PC-3 (cell line): ENCODE results near the gene HOXA9. TPM values are rescaled to one million over a fixed set of nuclear protein-coding genes. Genes with fewer than 3 reads are reported as not detected.

Experiments
- ATAC-seq: fragments of 200-7000 bp; cut with Tn5 transposase; 2 replicates; pipeline ENCODE4 v1.9.1; 2020; ENCODE audit warnings: mild to moderate bottlenecking, moderate library complexity
- BruUV-seq: library from RNA; stranded (reverse); fragments of 400-500 nt; replicated peaks from 2 replicates; lab custom pipeline; 2021; lab: Mats Ljungman, UMichigan
- CTCF ChIA-PET: fragments of 300-600 bp; sonication (Branson Sonifier 250); formaldehyde crosslinking; loops from one replicate; lab custom pipeline; 2022; ENCODE audit warnings: antibody characterized with exemption; lab: Charles Lee
- POLR2A ChIA-PET: fragments of 300-600 bp; sonication (Branson Sonifier 250); formaldehyde crosslinking; loops from one replicate; lab custom pipeline; 2022; ENCODE audit warnings: antibody characterized with exemption; ENCODE audit not compliant: unreplicated experiment; lab: Charles Lee
- DNase-seq: peaks from one replicate; pipeline ENCODE4 v3.0.0-alpha.2; 2015
- H2AFZ ChIP-seq: fragments of 300-600 bp; sonication (generic); 2 replicates; pipeline ENCODE4 v1.6.0; 2016; ENCODE audit warnings: antibody characterized with exemption, low read length
- H3F3A ChIP-seq: fragments of 300-600 bp; sonication (generic); one replicate; pipeline ENCODE4 v1.6.0; 2017; ENCODE audit warnings: antibody characterized with exemption, low read length, control low read depth, mild to moderate bottlenecking; ENCODE audit not compliant: unreplicated experiment
- H3K27ac ChIP-seq: fragments of 300-600 bp; sonication (generic); 2 replicates; pipeline ENCODE4 v1.5.1; 2016; ENCODE audit warnings: mild to moderate bottlenecking, low read length
- H3K27me3 ChIP-seq: fragments of 300-600 bp; sonication (generic); 2 replicates; pipeline ENCODE4 v1.6.1; 2016; ENCODE audit warnings: low read length, mixed read lengths
- H3K36me3 ChIP-seq: fragments of 300-600 bp; sonication (generic); 2 replicates; pipeline ENCODE4 v1.6.1; 2016; ENCODE audit warnings: low read depth, mixed run types, low read length, mixed read lengths
- H3K4me1 ChIP-seq: fragments of 300-600 bp; sonication (generic); 2 replicates; pipeline ENCODE4 v1.5.1; 2016; ENCODE audit warnings: low read length; ENCODE audit not compliant: insufficient read depth
- H3K4me2 ChIP-seq: fragments of 300-600 bp; sonication (generic); 2 replicates; pipeline ENCODE4 v1.6.0; 2016; ENCODE audit warnings: low read length
- H3K4me3 ChIP-seq: fragments of 300-600 bp; sonication (generic); 2 replicates; pipeline ENCODE4 v1.5.1; 2016; ENCODE audit warnings: mild to moderate bottlenecking, low read length, mixed read lengths
- H3K79me2 ChIP-seq: fragments of 300-600 bp; sonication (generic); 2 replicates; pipeline ENCODE4 v1.6.1; 2017; ENCODE audit warnings: low read length, mixed read lengths
- H3K9ac ChIP-seq: fragments of 300-600 bp; sonication (generic); 2 replicates; pipeline ENCODE4 v1.6.0; 2016; ENCODE audit warnings: mild to moderate bottlenecking, low read length
- H3K9me2 ChIP-seq: fragments of 300-600 bp; sonication (generic); replicated peaks from 2 replicates; pipeline ENCODE4 v1.6.1; 2016; ENCODE audit warnings: mixed run types, low read length, mixed read lengths
- H3K9me3 ChIP-seq: fragments of 300-600 bp; sonication (generic); 2 replicates; pipeline ENCODE4 v1.6.1; 2016; ENCODE audit warnings: low read length, mixed read lengths
- H4K20me1 ChIP-seq: fragments of 300-600 bp; sonication (generic); 2 replicates; pipeline ENCODE4 v1.6.1; 2016; ENCODE audit warnings: low read length, mixed read lengths
- EZH2 ChIP-seq: fragments of 300-600 bp; sonication (generic); IDR thresholded peaks from one replicate; pipeline ENCODE4 v1.6.1; 2017; ENCODE audit warnings: antibody characterized with exemption, mild to moderate bottlenecking, low read length; ENCODE audit not compliant: unreplicated experiment
- EZH2phosphoT487 ChIP-seq: fragments of 300-600 bp; sonication (generic); IDR thresholded peaks from 2 replicates; pipeline ENCODE4 v1.6.1; 2018; ENCODE audit warnings: mild to moderate bottlenecking, antibody characterized with exemption, low read length, borderline replicate concordance
- intact Hi-C: fragments of 100-400 bp; cut with micrococcal nuclease; formaldehyde crosslinking; loops from 2 replicates; pipeline ENCODE4 v1.9.0; 2023
- total RNA-seq: library from RNA; depleted of rRNA; stranded (reverse); fragments of >200 nt; gene quantifications from 2 replicates; pipeline ENCODE4 v1.2.3, GENCODE V29; 2014
- TF ChIP-seq, protein P1 (sequence below): fragments of 300-600 bp; sonication (generic); conservative IDR thresholded peaks from 2 replicates; pipeline ENCODE4 v1.5.1; 2017; ENCODE audit warnings: antibody characterized with exemption, low read depth, mild to moderate bottlenecking, low read length

HOXA9 gene
- total RNA-seq, 1 experiment from 2014 or later: 69.0 TPM

DNA sequence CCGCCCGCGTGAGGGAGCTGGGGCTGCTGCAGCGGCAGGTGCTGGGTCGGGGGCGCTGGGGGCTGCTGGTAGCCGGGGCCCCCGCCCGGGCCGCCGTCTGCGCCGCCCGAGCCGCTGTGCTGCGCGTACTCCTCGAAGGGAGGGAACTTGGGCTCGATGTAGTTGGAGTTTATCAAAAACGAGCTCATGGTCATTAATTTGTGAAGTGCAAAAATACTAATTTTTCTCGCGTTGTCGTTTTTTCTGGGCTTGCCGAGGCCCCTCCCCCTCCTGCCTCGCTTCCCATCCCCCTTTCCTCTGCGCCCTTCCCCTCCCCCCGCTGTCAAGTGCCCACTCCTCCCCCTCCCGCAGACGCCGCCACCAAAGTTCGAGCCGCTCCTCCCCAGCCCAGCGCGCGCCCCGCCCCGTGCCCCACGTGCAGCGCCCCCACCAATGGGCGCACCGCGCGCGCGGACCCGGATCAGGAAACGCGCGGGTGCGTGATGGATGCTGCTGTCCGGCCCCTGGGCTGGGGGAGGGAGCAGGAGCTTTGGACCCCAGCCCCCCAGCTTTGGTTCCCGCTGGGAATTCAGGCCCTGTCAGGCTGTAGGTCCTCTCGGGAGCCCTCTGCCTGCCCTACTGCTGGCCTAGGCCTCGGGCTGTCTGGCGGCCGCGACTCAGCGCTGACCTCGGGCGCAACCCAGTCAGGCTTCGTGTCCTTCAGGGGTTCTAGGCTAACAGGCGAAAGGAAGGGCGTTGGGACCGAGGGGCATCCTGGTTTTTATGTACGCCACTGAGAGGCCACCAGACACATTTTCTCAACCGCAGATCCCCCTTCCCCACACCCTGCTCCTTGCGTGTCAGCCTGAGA, 34.6 kb downstream of the HOXA9 start, which contains the start of gene HOXA4:
Gene HOXA4, minus strand, starts transcription at position 218 of the 850 bp plus-strand sequence. Its CDS starts 24 bp downstream, at position 194.
- DNase-seq (peak; percentile 84), ATAC-seq (peak; percentile 82)
- H4K20me1 ChIP-seq: no peaks in the 10 kb centered on the region
- no peaks in the 10 kb centered on the region for H3K36me3 ChIP-seq
- H3K4me1 ChIP-seq: peaks cover 43% of the 10 kb centered on the region
- TF ChIP-seq EZH2phosphoT487: peak; percentile 43; the same call in 1 of the 2 replicates
- TF ChIP-seq EZH2: no peak
- TF ChIP-seq, protein P1, sequence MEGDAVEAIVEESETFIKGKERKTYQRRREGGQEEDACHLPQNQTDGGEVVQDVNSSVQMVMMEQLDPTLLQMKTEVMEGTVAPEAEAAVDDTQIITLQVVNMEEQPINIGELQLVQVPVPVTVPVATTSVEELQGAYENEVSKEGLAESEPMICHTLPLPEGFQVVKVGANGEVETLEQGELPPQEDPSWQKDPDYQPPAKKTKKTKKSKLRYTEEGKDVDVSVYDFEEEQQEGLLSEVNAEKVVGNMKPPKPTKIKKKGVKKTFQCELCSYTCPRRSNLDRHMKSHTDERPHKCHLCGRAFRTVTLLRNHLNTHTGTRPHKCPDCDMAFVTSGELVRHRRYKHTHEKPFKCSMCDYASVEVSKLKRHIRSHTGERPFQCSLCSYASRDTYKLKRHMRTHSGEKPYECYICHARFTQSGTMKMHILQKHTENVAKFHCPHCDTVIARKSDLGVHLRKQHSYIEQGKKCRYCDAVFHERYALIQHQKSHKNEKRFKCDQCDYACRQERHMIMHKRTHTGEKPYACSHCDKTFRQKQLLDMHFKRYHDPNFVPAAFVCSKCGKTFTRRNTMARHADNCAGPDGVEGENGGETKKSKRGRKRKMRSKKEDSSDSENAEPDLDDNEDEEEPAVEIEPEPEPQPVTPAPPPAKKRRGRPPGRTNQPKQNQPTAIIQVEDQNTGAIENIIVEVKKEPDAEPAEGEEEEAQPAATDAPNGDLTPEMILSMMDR: no peak
- H3K27ac ChIP-seq: peak within 1 kb of the TSS; percentile 56
- peak within 1 kb of the TSS; percentile 88 for H3K4me2 ChIP-seq
- H2AFZ ChIP-seq: peak within 1 kb of the TSS; percentile 81
- H3K9me3 ChIP-seq: no peaks in the 10 kb centered on the region
- POLR2A ChIA-PET: interaction anchor here (0.5 to 0.6 kb wide), 3 partner anchors 8 to 715 kb away, joined by 3 to 4 read pairs (median 3); no protein-coding TSS in a partner anchor
- no peaks in the 10 kb centered on the region for H3K27me3 ChIP-seq
- BruUV-seq: TSS peak; percentile 82
- H3F3A ChIP-seq: no peaks in the 10 kb centered on the region
- H3K4me3 ChIP-seq: peak within 1 kb of the TSS; percentile 77
- H3K9me2 ChIP-seq: no peaks in the 10 kb centered on the region
- peak within 1 kb of the TSS; percentile 80 for H3K9ac ChIP-seq
- intact Hi-C loops: no loop called here
- H3K79me2 ChIP-seq: peaks cover 40% of the 10 kb centered on the region
- CTCF ChIA-PET: interaction anchor here (0.6 to 1.0 kb wide), 3 partner anchors 18 to 444 kb away, joined by 3 to 7 read pairs (median 5); no protein-coding TSS in a partner anchor

DNA sequence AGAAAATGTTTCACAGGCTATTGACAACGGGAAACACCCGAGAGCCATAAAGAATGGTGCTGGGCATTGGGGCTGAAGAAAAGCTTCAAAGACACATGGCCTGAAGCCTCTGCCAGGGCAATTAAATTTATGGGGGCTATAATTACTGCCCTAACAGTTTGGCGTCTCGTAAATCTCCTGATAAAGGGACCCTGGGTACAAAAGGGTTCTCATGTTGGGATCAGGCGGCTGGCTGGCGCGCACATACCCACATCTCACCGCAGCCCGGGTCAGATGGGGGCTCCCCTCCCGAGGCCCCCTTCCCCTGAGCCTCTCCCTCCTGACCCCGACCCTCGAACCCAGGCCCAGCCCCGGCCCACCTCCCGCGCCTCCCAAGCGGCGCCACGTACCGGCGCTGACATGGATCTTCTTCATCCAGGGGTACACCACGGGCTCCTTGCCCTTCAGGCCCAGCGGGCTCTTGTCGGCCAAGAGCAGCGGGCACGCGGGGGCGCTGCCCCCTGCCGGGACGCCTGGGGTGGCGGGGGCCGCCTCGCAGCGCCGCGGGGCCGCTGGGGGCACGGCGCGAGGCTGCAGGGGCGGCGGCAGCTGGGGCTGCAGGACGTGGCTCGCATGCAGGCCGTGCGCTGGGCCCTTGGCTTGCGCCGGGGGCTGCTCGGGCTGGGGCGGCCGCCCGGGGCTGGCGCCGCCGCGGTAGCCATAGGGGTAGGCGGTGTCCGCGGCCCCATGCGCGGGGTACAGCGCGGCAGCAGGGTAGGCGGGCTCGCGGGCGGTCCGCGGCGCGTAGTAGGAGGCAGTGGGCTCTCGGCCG, 35.4 kb downstream of the HOXA9 start:
- TF ChIP-seq EZH2phosphoT487: no peak
- no peak for TF ChIP-seq EZH2
- TF ChIP-seq, protein P1: peak; percentile 44; the same call in 1 of the 2 replicates
- Histone ChIP-seq H2AFZ (peak overlapping the region; percentile 78), H3K27ac (peak overlapping the region; percentile 49), H4K20me1 (no peaks in the 10 kb centered on the region), H3F3A (no peaks in the 10 kb centered on the region), H3K36me3 (no peaks in the 10 kb centered on the region), H3K27me3 (no peaks in the 10 kb centered on the region), H3K4me2 (peak overlapping the region; percentile 88), H3K9me3 (no peaks in the 10 kb centered on the region), H3K9me2 (no peaks in the 10 kb centered on the region), H3K4me1 (peaks cover 34% of the 10 kb centered on the region), H3K4me3 (peak overlapping the region; percentile 77), H3K79me2 (peaks cover 40% of the 10 kb centered on the region), H3K9ac (peak overlapping the region; percentile 80)
- POLR2A ChIA-PET: interaction anchor here (0.6 kb wide), 1 partner anchor 715 kb away, joined by 4 read pairs; no protein-coding TSS in a partner anchor
- intact Hi-C loops: no loop called here
- BruUV-seq: no TSS peak
- CTCF ChIA-PET: no interaction called here
- DNase-seq (peak; percentile 52), ATAC-seq (peak; percentile 44)
